Central memory CD8-positive, alpha-beta T cell (primary cell): ENCODE results near the gene RGS6.

Source experiments
- ATAC-seq: fragments of 150-1000 bp; cut with Tn5 transposase; replicated peaks from 2 replicates; pipeline ENCODE4 v1.10.0; 2022; ENCODE audit warnings: mild to moderate bottlenecking, moderate FRiP score, moderate number of reproducible peaks; ENCODE audit not compliant: poor library complexity, severe bottlenecking; ENCODE audit errors: extremely low read depth
- DNase-seq, 2 donors: peaks; one replicate each; pipeline ENCODE4 v3.0.0; 2021; ENCODE audit warnings: low spot score in 2 of 2
- H3K27ac Mint-ChIP-seq: one replicate; pipeline ENCODE4 v1.8.0; 2022; ENCODE audit warnings: low read depth, mild to moderate bottlenecking, moderate library complexity, mixed read lengths
- H3K27me3 Mint-ChIP-seq: one replicate; pipeline ENCODE4 v1.8.0; 2022; ENCODE audit warnings: mixed read lengths
- H3K36me3 Mint-ChIP-seq: one replicate; pipeline ENCODE4 v1.8.0; 2022; ENCODE audit warnings: mild to moderate bottlenecking, moderate library complexity, mixed read lengths; ENCODE audit not compliant: insufficient read depth
- H3K4me1 Mint-ChIP-seq: one replicate; pipeline ENCODE4 v1.8.0; 2022; ENCODE audit warnings: mixed read lengths
- H3K4me3 Mint-ChIP-seq: one replicate; pipeline ENCODE4 v1.8.0; 2022; ENCODE audit warnings: mild to moderate bottlenecking, moderate library complexity, mixed read lengths
- H3K9me3 Mint-ChIP-seq: one replicate; pipeline ENCODE4 v1.8.0; 2022; ENCODE audit warnings: mixed read lengths

Gene RGS6

DNA sequence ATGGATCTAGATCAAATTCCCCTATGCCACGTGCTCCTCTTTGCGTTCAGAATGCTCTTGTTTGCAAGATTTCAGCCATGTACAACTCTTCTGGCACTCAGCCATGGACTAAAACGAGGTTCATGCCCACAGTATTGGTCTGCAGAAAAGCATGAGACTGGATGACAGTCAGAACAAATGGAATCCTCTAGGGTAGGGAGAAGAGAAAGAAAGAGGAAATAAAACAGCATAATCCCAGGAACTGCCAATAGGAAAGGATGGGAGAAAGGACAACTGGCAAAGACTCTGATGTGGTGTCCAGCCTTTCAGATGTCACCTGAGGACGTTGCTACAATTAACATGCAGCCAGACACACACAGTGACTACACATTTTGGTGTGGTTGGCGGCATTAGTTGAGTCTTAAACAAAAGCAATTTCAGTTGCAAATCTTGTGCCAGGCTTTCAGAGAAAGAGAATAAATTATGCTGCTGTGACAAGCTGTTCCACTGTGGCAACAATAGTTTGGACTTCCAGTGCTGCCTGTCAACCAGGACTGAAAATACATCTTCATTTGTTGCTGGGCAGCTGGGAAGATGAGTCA, 338.0 kb downstream of the RGS6 start:
- H3K9me3 Mint-ChIP-seq, result no peaks in the 10 kb centered on the region
- no peaks in the 10 kb centered on the region for H3K36me3 Mint-ChIP-seq
- peaks cover 46% of the 10 kb centered on the region for H3K27me3 Mint-ChIP-seq
- no peaks in the 10 kb centered on the region for H3K4me1 Mint-ChIP-seq
- DNase-seq, result no peak
- no peak overlapping the region for H3K4me3 Mint-ChIP-seq
- H3K27ac Mint-ChIP-seq, result no peak overlapping the region
- no peak for ATAC-seq

DNA sequence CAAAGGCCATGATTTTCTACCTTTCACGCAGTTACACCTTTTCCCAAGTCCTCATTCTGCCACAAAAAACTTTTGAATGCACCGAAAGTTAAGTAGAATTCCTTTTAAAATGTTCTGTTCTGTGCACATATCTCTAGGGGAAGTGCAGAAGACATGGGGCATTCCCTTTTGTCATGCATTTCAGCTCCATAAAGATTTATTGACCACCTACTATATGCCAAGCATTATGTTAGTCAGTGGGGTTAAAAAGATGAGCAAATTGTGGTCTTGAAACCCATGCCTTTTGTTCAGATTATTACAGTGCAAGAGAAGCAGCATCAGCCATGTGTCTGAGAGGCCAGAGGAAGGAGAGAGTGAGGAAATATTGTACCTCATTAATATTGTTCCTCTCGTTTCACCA, 338.5 kb downstream of the RGS6 start:
- no peaks in the 10 kb centered on the region for H3K9me3 Mint-ChIP-seq
- H3K36me3 Mint-ChIP-seq, result no peaks in the 10 kb centered on the region
- no peak for DNase-seq
- no peak overlapping the region for H3K27ac Mint-ChIP-seq
- no peaks in the 10 kb centered on the region for H3K4me1 Mint-ChIP-seq
- peaks cover 41% of the 10 kb centered on the region for H3K27me3 Mint-ChIP-seq
- H3K4me3 Mint-ChIP-seq, result no peak overlapping the region
- no peak for ATAC-seq

DNA sequence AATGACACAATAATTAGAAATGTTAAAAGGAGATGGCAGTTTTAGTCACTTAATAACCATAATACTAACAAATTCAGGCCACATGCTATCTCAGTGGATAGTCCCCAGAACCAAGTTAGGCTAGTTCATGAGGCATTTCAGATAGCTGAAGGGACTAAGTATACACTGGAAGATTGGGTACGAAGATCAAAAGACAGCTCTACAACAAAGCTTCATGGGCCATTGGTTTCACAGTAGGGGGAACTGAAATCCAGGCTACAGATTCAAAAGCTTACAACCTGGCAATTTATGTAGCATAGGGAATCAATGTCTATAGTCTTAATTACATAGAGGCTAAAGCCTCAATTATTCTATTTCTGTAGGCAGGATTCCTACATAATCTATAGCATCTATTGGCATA, 343.0 kb downstream of the RGS6 start:
- H3K27me3 Mint-ChIP-seq, result peaks cover 15% of the 10 kb centered on the region
- H3K4me1 Mint-ChIP-seq, result no peaks in the 10 kb centered on the region
- ATAC-seq (no peak), DNase-seq (no peak)
- no peaks in the 10 kb centered on the region for H3K36me3 Mint-ChIP-seq
- no peak overlapping the region for H3K27ac Mint-ChIP-seq
- no peak overlapping the region for H3K4me3 Mint-ChIP-seq
- no peaks in the 10 kb centered on the region for H3K9me3 Mint-ChIP-seq

DNA sequence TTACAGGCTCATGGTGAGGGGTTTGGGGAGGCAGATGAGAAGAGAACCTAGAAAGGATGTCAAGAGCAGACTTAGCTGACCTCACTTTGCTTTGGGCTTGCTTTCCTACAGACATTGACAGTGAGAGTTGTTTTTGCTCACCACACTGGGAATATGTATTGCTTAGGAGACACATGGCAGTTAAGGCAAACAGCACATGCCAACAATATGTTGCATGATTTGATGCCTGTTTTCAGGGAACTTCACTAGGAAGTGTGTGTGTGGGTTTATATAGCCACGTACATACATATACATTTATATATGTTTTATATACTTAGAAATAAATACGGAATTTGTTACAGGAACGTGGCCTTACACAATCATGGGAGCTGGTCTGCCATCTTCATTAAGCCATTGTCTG, 346.1 kb downstream of the RGS6 start:
- DNase-seq, result no peak
- no peak for ATAC-seq
- H3K4me3 Mint-ChIP-seq, result no peak overlapping the region
- H3K36me3 Mint-ChIP-seq, result no peaks in the 10 kb centered on the region
- H3K9me3 Mint-ChIP-seq, result peaks cover under 1% of the 10 kb centered on the region
- H3K4me1 Mint-ChIP-seq, result no peaks in the 10 kb centered on the region
- no peaks in the 10 kb centered on the region for H3K27me3 Mint-ChIP-seq
- no peak overlapping the region for H3K27ac Mint-ChIP-seq

DNA sequence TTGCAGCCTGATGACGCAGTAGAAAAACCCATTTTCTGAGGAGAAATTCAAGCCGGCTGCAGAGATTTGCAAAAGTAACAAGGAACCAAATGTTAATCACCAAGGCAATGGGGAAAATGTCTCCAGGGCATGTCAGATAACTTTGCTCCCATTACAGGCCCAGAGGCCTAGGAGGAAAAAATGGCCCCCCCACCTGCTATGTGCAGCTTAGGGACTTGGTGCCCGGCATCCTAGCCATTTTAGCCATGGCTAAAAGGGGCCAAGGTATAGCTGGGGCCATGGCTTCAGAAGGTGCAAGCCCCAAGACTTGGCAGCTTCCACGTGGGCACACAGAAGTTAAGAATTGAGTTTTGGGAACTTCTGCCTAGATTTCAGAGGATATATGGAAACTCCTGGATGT, 351.9 kb downstream of the RGS6 start:
- H3K27ac Mint-ChIP-seq, result no peak overlapping the region
- peaks cover 13% of the 10 kb centered on the region for H3K9me3 Mint-ChIP-seq
- ATAC-seq (no peak), DNase-seq (no peak)
- H3K4me3 Mint-ChIP-seq, result no peak overlapping the region
- H3K4me1 Mint-ChIP-seq, result no peaks in the 10 kb centered on the region
- H3K27me3 Mint-ChIP-seq, result peaks cover 17% of the 10 kb centered on the region
- no peaks in the 10 kb centered on the region for H3K36me3 Mint-ChIP-seq

DNA sequence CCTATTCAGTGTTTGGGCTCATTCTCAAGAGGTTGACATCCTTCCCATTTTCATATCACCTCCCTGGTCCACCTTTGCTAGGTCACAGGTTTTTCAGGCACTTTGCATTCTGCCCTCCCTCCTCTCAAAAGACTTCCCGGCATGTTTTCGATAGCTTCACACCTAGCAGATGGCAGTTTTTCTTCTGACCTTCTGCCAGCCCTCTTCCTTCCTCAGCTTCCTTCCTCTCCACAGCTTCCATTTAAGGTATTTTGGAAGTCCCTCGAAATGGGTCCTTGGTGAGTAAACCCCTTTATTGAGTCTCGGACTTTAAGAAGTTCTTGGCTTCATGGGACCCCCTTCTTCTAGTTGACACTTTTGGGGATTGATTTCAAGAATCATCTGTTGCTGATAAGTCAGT, 358.0 kb downstream of the RGS6 start:
- ATAC-seq (no peak), DNase-seq (no peak)
- Mint-ChIP-seq H3K9me3 (peaks cover 5% of the 10 kb centered on the region), H3K36me3 (no peaks in the 10 kb centered on the region), H3K27ac (no peak overlapping the region), H3K27me3 (peaks cover 61% of the 10 kb centered on the region), H3K4me3 (no peak overlapping the region), H3K4me1 (no peaks in the 10 kb centered on the region)

DNA sequence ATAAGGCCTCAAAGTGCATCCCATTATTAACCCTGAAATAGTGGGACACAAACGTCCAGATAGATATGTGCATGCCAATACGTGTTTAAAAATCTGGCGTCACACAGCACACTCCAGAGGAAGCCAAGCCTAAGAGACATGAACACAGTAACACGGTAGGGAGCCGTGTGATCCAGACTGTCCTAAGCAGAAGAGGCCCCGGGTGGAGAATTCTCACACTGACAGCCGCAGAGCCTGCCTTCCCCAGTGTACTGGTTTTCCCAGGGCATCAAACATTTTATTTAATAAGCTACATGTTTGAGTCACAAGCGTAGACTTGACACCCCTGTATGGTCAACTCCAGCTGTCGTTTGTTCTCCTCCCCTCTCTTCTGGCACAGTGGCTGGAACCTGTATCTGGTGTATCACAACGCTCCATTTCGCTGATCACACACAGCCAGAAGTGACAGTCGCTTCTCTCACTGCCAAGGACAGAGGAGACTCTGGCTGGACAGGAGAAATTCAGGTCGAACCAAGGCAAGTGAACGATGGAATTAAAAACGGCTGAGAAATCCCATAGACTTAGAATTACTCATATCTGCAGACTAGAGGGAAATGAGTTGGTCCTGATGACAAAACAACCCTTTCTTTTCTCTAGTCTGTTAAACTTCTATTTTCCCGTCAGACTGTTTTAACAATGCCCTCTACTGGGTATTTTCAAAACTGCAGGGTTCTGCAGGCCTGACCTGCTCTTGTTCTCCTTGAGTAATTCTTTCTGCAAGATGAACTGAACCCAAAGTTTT, 359.9 kb downstream of the RGS6 start:
- Mint-ChIP-seq H3K4me3 (no peak overlapping the region), H3K27ac (no peak overlapping the region), H3K36me3 (no peaks in the 10 kb centered on the region), H3K9me3 (no peaks in the 10 kb centered on the region), H3K4me1 (no peaks in the 10 kb centered on the region), H3K27me3 (peaks cover 61% of the 10 kb centered on the region)
- ATAC-seq (no peak), DNase-seq (no peak)

DNA sequence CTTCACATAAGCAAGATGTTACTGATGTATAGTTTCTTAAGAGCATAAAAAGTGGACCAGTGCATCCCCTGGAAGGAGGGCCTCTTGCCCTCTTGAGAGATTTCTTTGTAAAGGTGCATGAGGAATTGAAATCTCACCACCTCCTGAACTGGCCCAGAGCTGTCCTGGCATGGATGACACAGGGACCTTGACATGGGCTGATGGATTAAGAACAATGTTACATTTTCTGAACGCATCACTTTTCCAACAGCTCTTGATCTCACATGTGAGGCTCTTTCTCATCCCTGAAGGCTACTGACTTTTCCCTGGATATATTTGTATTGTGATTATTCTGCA, 360.4 kb downstream of the RGS6 start:
- H3K36me3 Mint-ChIP-seq, result no peaks in the 10 kb centered on the region
- H3K4me3 Mint-ChIP-seq, result no peak overlapping the region
- H3K9me3 Mint-ChIP-seq, result no peaks in the 10 kb centered on the region
- peaks cover 60% of the 10 kb centered on the region for H3K27me3 Mint-ChIP-seq
- no peaks in the 10 kb centered on the region for H3K4me1 Mint-ChIP-seq
- ATAC-seq (no peak), DNase-seq (no peak)
- H3K27ac Mint-ChIP-seq, result no peak overlapping the region

DNA sequence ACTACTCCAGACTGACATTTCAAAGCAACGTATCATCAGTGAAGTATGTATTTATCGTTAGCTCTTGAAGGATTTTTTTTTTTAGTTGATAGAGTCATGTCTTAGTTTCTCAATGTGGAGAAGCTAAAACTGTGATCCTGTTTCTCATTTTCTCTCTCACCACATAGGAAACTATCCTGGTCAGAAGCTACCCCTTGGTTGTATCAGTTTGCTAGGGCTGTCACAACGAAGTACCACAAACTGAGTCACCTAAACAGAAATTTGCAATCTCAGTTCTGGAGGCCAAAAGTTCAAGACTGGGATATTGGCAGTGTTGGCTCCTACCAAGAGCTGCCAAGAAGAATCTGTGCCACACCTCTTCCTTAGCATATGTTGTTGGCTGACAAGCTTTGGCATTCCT, 369.1 kb downstream of the RGS6 start:
- Mint-ChIP-seq H3K36me3 (no peaks in the 10 kb centered on the region), H3K9me3 (peaks cover 6% of the 10 kb centered on the region), H3K4me1 (no peaks in the 10 kb centered on the region), H3K27ac (no peak overlapping the region), H3K4me3 (no peak overlapping the region), H3K27me3 (peaks cover 63% of the 10 kb centered on the region)
- ATAC-seq (no peak), DNase-seq (no peak)

DNA sequence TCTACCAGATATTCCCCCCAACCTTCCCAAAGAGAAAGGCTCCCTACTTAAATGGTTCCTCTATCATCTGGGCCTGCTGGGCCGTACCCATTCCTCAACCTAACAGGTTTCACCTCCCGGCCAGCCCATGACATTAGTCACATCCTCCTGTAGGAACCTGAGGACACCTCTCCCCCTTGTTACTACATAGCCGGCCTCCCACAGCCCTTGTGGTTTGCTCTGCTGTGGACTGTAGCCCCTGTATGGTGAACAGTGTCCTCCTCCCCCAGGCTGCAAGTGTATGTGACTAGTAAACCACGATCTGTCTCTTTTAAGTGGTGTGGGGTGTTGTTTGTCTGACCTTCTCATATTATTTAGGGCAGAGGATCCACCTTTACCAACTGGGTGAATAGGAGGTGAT, 371.7 kb downstream of the RGS6 start:
- Mint-ChIP-seq H3K27ac (no peak overlapping the region), H3K27me3 (peaks cover 66% of the 10 kb centered on the region), H3K4me1 (no peaks in the 10 kb centered on the region), H3K4me3 (no peak overlapping the region), H3K36me3 (no peaks in the 10 kb centered on the region), H3K9me3 (peaks cover 6% of the 10 kb centered on the region)
- ATAC-seq (no peak), DNase-seq (no peak)

DNA sequence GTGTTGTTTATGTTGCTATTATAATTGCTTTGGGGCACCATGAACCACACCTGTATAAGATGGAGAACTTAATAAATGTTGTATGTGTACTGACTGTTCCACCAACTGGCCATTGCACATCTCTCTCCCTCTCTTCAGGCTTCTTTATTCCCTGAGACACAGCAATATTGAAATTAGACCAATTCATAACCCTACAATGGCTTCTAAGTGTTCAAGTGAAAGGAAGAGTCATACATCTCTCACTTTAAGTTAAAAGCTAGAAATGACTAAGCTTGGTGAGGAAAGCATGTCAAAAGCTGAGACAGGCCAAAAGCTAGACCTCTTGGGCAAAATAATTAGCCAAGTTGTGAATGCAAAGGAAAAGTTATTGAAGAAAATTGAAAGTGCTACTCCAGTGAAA, 373.3 kb downstream of the RGS6 start:
- Mint-ChIP-seq H3K36me3 (no peaks in the 10 kb centered on the region), H3K4me1 (no peaks in the 10 kb centered on the region), H3K27me3 (peaks cover 63% of the 10 kb centered on the region), H3K9me3 (peaks cover 6% of the 10 kb centered on the region), H3K4me3 (no peak overlapping the region), H3K27ac (no peak overlapping the region)
- DNase-seq, result no peak
- ATAC-seq, result no peak

DNA sequence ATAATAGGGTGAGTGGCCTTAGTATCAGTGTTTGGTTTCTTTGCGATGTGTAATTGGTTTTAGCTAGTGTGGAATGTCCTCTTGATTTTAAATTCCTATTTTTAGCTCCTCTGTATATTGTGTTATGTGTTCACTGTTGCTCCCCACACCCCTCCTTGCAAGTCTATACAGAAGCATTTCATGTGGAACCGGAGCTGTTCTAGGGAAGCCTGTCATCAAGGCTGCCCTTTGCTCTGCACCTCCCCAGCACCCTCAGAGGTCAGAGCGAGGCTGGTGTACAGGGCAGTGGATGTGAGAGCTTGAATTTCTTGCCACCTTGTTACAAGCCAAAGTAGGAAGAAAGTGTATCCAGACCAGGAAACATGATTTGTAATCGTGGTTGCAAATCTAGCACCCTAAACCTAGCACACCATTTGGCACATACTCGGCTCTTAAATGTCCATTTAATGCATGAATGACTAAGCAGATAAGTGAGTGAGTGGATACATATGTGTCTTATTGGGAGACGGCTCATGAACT, 376.8 kb downstream of the RGS6 start:
- Mint-ChIP-seq H3K27ac (no peak overlapping the region), H3K4me3 (no peak overlapping the region), H3K27me3 (peaks cover 54% of the 10 kb centered on the region), H3K36me3 (no peaks in the 10 kb centered on the region), H3K9me3 (peaks cover 6% of the 10 kb centered on the region), H3K4me1 (no peaks in the 10 kb centered on the region)
- DNase-seq, result no peak
- ATAC-seq, result no peak

DNA sequence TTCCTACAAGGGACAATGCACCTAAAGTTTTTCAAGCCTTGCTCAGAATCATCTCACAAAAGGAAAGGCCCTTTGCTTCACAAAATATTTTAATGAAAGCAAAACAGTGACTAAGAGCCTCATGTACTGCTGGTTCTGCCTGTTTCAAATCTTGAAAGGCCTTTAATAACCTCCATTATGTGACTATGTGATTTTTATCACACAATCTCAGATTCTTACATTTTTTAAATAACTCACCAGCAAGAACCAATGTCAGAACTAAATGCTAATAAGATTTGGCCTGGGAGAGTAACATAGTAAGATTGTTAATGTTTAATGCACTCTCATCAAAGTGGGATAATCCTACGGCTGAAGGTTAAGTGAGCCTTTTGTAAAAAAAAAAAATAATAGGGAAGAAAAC, 378.9 kb downstream of the RGS6 start:
- ATAC-seq, result no peak

More for the DNA sequence above, 378.9 kb downstream of the RGS6 start:
- Mint-ChIP-seq H3K27ac (no peak overlapping the region), H3K27me3 (peaks cover 46% of the 10 kb centered on the region), H3K36me3 (no peaks in the 10 kb centered on the region), H3K4me1 (no peaks in the 10 kb centered on the region), H3K4me3 (no peak overlapping the region), H3K9me3 (peaks cover 1% of the 10 kb centered on the region)
- DNase-seq, result no peak
